Measurements from ENCODE around the gene PAX5. TPM values are rescaled to one million over a fixed set of nuclear protein-coding genes. Genes with fewer than 3 reads are reported as not detected.

Gene PAX5
- total RNA-seq, 1 experiment from 2014 or later: 0.39 TPM

DNA sequence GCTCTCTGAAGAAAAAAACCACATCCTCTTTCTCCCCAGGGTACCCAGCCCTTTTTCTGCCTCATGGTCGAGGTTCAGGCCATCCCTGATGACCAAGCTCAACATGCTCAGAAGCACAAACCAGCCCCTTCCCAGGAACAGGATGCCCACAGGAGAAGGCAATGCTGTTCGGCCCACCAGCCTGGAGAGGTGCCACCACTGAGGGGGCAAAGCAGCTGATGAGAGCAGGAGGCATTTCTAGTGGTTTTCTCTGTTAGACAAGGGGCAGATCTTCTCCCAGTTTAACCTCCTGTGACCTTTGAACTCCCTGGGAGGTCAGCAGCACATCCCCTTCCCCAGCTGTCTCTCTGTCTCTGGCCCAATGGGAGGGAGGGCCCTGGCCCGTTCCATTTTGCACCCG lies 73.0 kb downstream of the PAX5 start:
- no peaks in the 10 kb centered on the region for H3K79me2 ChIP-seq (ENCODE audit: insufficient read depth, low read length)
- TF ChIP-seq, protein P1, sequence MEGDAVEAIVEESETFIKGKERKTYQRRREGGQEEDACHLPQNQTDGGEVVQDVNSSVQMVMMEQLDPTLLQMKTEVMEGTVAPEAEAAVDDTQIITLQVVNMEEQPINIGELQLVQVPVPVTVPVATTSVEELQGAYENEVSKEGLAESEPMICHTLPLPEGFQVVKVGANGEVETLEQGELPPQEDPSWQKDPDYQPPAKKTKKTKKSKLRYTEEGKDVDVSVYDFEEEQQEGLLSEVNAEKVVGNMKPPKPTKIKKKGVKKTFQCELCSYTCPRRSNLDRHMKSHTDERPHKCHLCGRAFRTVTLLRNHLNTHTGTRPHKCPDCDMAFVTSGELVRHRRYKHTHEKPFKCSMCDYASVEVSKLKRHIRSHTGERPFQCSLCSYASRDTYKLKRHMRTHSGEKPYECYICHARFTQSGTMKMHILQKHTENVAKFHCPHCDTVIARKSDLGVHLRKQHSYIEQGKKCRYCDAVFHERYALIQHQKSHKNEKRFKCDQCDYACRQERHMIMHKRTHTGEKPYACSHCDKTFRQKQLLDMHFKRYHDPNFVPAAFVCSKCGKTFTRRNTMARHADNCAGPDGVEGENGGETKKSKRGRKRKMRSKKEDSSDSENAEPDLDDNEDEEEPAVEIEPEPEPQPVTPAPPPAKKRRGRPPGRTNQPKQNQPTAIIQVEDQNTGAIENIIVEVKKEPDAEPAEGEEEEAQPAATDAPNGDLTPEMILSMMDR (conservative IDR thresholded peaks at IDR 0.05): no peak
- H3K9ac ChIP-seq (ENCODE audit: extremely low read depth, insufficient read length, low read length): no peak overlapping the region
- Mint-ChIP-seq H3K9me3 (no peaks in the 10 kb centered on the region; a peak in 1 of 5 replicates), H3K27ac (peak overlapping the region in 1 of 3 experiments; percentile 32; a peak in 1 of 7 replicates), H3K4me1 (peaks cover 18 to 21% of the 10 kb centered on the region in 2 experiments), H3K27me3 (ENCODE audit: low read depth) (peaks cover 12% of the 10 kb centered on the region), H3K36me3 (ENCODE audit: insufficient read depth in 1 of 3, low read depth in 3 of 3) (no peaks in the 10 kb centered on the region), H3K4me3 (no peak overlapping the region)
- no peak overlapping the region for H3K18ac ChIP-seq (ENCODE audit: insufficient read length, low read depth, low read length)
- H4K5ac ChIP-seq (ENCODE audit: insufficient read length, low read depth, low read length): no peak overlapping the region
- H2BK12ac ChIP-seq (ENCODE audit: insufficient read length, low read depth, low read length): no peak overlapping the region
- no peaks in the 10 kb centered on the region for H3K23me2 ChIP-seq (ENCODE audit: insufficient read length, low read depth, low read length, poor library complexity, severe bottlenecking)
- no peak overlapping the region for H2BK20ac ChIP-seq (ENCODE audit: low read depth, low read length, poor library complexity, severe bottlenecking)
- H3K27me3 ChIP-seq (ENCODE audit: insufficient read depth, low read length): no peaks in the 10 kb centered on the region
- no peak overlapping the region for H3T11ph ChIP-seq (ENCODE audit: low read length)
- no peak overlapping the region for H3K56ac ChIP-seq (ENCODE audit: insufficient read length, low read depth, low read length)
- DNase-seq: peak; percentile 12
- H3K14ac ChIP-seq (ENCODE audit: insufficient read depth, low read length): no peak overlapping the region
- peaks cover 1% of the 10 kb centered on the region; the same call in 1 of the 2 replicates for H3K4me1 ChIP-seq (ENCODE audit: insufficient read depth, low read length)
- H4K8ac ChIP-seq (replicated peaks; ENCODE audit: insufficient read length, low read depth, low read length): no peak overlapping the region
- H4K91ac ChIP-seq (ENCODE audit: insufficient read length, low read depth, low read length): no peak overlapping the region
- no peak overlapping the region for H2AFZ ChIP-seq (ENCODE audit: low read length)
- H3K27ac ChIP-seq (ENCODE audit: insufficient read length, low read depth, low read length): no peak overlapping the region
- H3K4me2 ChIP-seq (ENCODE audit: insufficient read depth, insufficient read length, low read length): no peak overlapping the region
- H3K9me3 ChIP-seq (ENCODE audit: control insufficient read depth, low read depth, low read length): no peaks in the 10 kb centered on the region
- no peak overlapping the region for H2BK120ac ChIP-seq (ENCODE audit: low read depth, low read length, poor library complexity, severe bottlenecking)
- H3K79me1 ChIP-seq (ENCODE audit: insufficient read depth, low read depth, low read length, poor library complexity, severe bottlenecking): no peaks in the 10 kb centered on the region
- no peak overlapping the region for H3K23ac ChIP-seq (ENCODE audit: insufficient read length, low read depth, low read length)
- no peak overlapping the region for H2BK15ac ChIP-seq (ENCODE audit: low read depth, low read length)
- no peak overlapping the region for H2BK5ac ChIP-seq (ENCODE audit: insufficient read length, low read length)
- no peaks in the 10 kb centered on the region for H4K20me1 ChIP-seq (ENCODE audit: control insufficient read depth, insufficient read depth, insufficient read length)
- H3K4ac ChIP-seq (ENCODE audit: low read depth, low read length): no peak overlapping the region
- H2AK5ac ChIP-seq (ENCODE audit: insufficient read length, low read length): no peak overlapping the region
- no CpG with 5 or more reads among the region's 4 CpGs for WGBS (ENCODE audit: extremely low coverage, insufficient read length, low lambda C conversion rate)
